Heart right ventricle (tissue), 16 donors: ENCODE measurements around the gene TRPM3. TPM values are rescaled to one million over a fixed set of nuclear protein-coding genes. Genes with fewer than 3 reads are reported as not detected.

Source experiments
- ATAC-seq, 8 donors: fragments of 200-7000 bp; cut with Tn5 transposase; one replicate each; pipeline ENCODE4 v1.9.1; 2020; ENCODE audit warnings: mild to moderate bottlenecking in 8 of 8, moderate library complexity in 8 of 8, moderate number of reproducible peaks in 1 of 8
- DNase-seq, 2 donors: peaks; one replicate each; pipeline ENCODE4 v3.0.0-alpha.2; 2020
- H3K27ac ChIP-seq, 10 donors: fragments of 200-600 bp; sonication (generic) in 2 of 10; one replicate each; pipeline versions ENCODE4 v1.5.0 to v1.8.0; 2020 to 2022; ENCODE audit warnings: mild to moderate bottlenecking in 3 of 10
- H3K27me3 ChIP-seq, 7 donors: fragments of 200-600 bp; one replicate each; pipeline ENCODE4 v1.8.0; 2021 to 2022; ENCODE audit warnings: mild to moderate bottlenecking in 2 of 7
- H3K36me3 ChIP-seq, 9 donors: fragments of 200-600 bp; sonication (generic) in 1 of 9; one replicate each; pipeline versions ENCODE4 v1.5.0 to v1.8.0; 2020 to 2022; ENCODE audit warnings: mild to moderate bottlenecking in 2 of 9
- H3K4me1 ChIP-seq, 9 donors: fragments of 200-600 bp; sonication (generic) in 1 of 9; one replicate each; pipeline versions ENCODE4 v1.5.0 to v1.8.0; 2020 to 2022; ENCODE audit warnings: mild to moderate bottlenecking in 4 of 9
- H3K4me3 ChIP-seq, 10 donors: fragments of 200-600 bp; sonication (generic) in 2 of 10; one replicate each; pipeline versions ENCODE4 v1.5.0 to v1.8.0; 2020 to 2022; ENCODE audit warnings: mild to moderate bottlenecking in 7 of 10, moderate library complexity in 2 of 10
- H3K9me3 ChIP-seq, 11 donors: fragments of 200-600 bp in 10 of 11; sonication (generic) in 2 of 11; one replicate each; pipeline versions ENCODE4 v1.5.0 to v1.8.0; 2013 to 2022; ENCODE audit warnings: mild to moderate bottlenecking in 2 of 11, control low read depth in 1 of 11, moderate library complexity in 1 of 11
- WGBS, 2 donors: extraction: QIAGEN DNeasy Blood & Tissue Kit; methylation state at CpG; one replicate each; pipeline ENCODE4 v1.1.7; 2013; ENCODE audit warnings: inconsistent platforms in 1 of 2; 5-methylcytosine and 5-hydroxymethylcytosine counted together
- intact Hi-C, 10 donors: fragments of 100-400 bp; cut with DNase I; formaldehyde crosslinking; loops; one replicate each; pipeline versions ENCODE4 v1.11.1 to v1.14.2; 2022
- polyA plus RNA-seq, 2 donors: library from polyadenylated mRNA; stranded (reverse); fragments of 200-250 nt; gene quantifications; one replicate each; pipeline ENCODE4 v1.2.3, GENCODE V29; 2013
- total RNA-seq, 10 donors: library from RNA; stranded (reverse); fragmentation: NEBNext Ultra II Directional in 3 of 10; extraction: Animal tissue kit (Norgen Biotek cat#: 25700) in 3 of 10; gene quantifications; one replicate each; pipeline versions ENCODE4 v1.2.1 to v1.2.4, GENCODE V29; 2021 to 2023
- TF ChIP-seq, protein P1 (sequence below), 9 donors: fragments of 200-600 bp; sonication (generic) in 2 of 9; IDR thresholded peaks; one replicate each; pipeline versions ENCODE4 v1.5.0 to v1.8.0; 2021 to 2022; ENCODE audit warnings: antibody characterized with exemption in 9 of 9, mild to moderate bottlenecking in 5 of 9, moderate library complexity in 1 of 9
- donor health status: Arrhythmogenic right ventricular cardiomyopathy.
- donor health status: ischemic (EF 13 %, LVEDD 7.1; RV severe dilation, severe dysfunction).
- donor health status: healthy with polysubstance abuse.
- donor health status: DM: no; HTN: yes; CAD: no.
- donor health status: DM: no; HTN: no; CAD: no.
- donor health status: ischemic (EF 25% LVEDD 6.9; RV normal size, moderate dysfunction).
- donor health status: ischemic (EF 25% LVEDD 5.7; RV mildly dilated, moderate dysfunction).
- donor health status: healthy.
- donor health status: DM: yes; HTN: yes; CAD: no.
- donor health status: Ischemic cardiomyopathy.
- donor health status: ischemic (EF 35%, LVEDD 5.7; RV mildly dilated, moderate dysfunction).
- donor health status: nonischemic (EF 11% LVEDD 7.7; RV severe dilation, severe dysfunction).
- donor health status: DM: yes; HTN: yes; CAD: no.
- donor health status: PGD.
- donor health status: ischemic (EF 29% LVEDD 5.4; RV normal size, mild dysfunction).
- donor health status: nonischemic (EF 23%, LVEDD 6.1; RV moderate dilation, normal function).

Gene TRPM3
- total and polyA plus RNA-seq, 12 donors: 0.05 to 1.3 (median 0.16) TPM; not detected in 1

DNA sequence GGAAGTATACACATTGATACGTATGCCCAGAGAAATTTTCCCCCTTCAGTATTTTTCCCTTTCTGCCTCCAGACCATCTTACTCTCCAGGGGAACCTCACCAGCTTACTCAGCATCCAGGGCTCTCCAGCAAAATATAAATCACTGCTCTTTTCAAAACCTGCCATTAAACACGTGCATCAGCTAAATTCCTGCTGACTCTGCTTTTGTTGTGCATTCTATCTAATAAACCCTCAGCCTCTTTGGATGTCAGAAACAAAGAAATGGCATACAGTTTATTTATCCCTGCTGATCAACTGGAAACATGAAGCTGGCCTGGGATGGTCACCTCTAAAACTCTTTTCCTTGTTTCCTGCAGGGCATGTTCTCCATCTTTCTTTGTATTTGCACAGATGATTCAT lies 126.8 kb downstream of the TRPM3 start:
- Histone ChIP-seq H3K4me1 (no peaks in the 10 kb centered on the region), H3K4me3 (no peak overlapping the region), H3K9me3 (no peaks in the 10 kb centered on the region), H3K36me3 (no peaks in the 10 kb centered on the region), H3K27me3 (no peaks in the 10 kb centered on the region), H3K27ac (no peak overlapping the region)
- TF ChIP-seq, protein P1, sequence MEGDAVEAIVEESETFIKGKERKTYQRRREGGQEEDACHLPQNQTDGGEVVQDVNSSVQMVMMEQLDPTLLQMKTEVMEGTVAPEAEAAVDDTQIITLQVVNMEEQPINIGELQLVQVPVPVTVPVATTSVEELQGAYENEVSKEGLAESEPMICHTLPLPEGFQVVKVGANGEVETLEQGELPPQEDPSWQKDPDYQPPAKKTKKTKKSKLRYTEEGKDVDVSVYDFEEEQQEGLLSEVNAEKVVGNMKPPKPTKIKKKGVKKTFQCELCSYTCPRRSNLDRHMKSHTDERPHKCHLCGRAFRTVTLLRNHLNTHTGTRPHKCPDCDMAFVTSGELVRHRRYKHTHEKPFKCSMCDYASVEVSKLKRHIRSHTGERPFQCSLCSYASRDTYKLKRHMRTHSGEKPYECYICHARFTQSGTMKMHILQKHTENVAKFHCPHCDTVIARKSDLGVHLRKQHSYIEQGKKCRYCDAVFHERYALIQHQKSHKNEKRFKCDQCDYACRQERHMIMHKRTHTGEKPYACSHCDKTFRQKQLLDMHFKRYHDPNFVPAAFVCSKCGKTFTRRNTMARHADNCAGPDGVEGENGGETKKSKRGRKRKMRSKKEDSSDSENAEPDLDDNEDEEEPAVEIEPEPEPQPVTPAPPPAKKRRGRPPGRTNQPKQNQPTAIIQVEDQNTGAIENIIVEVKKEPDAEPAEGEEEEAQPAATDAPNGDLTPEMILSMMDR (IDR thresholded peaks at IDR 0.05): no peak
- intact Hi-C loops: loop anchor here in 1 of 10 donors (10.0 kb wide), 1 partner anchor 350 kb away; no protein-coding TSS in a partner anchor
- no peak for DNase-seq
- ATAC-seq: no peak
- 59 to 71% methylated on average over 2 of the region's 2 CpGs for WGBS, 2 donors

GRCh38 chr9:70988551-70988950 lies 132.9 kb downstream of the TRPM3 start:
- no peak overlapping the region for H3K27ac ChIP-seq
- intact Hi-C loops: no loop called here
- 85 to 92% methylated on average over 1 of the region's 1 CpG for WGBS, 2 donors
- ATAC-seq (no peak), DNase-seq (no peak)
- TF ChIP-seq, protein P1 (IDR thresholded peaks at IDR 0.05): no peak
- no peaks in the 10 kb centered on the region for H3K4me1 ChIP-seq
- H3K27me3 ChIP-seq: no peaks in the 10 kb centered on the region
- H3K4me3 ChIP-seq: no peak overlapping the region
- no peaks in the 10 kb centered on the region for H3K36me3 ChIP-seq
- peaks cover 0 to 15% (median 4%) of the 10 kb centered on the region in 11 donors for H3K9me3 ChIP-seq

DNA sequence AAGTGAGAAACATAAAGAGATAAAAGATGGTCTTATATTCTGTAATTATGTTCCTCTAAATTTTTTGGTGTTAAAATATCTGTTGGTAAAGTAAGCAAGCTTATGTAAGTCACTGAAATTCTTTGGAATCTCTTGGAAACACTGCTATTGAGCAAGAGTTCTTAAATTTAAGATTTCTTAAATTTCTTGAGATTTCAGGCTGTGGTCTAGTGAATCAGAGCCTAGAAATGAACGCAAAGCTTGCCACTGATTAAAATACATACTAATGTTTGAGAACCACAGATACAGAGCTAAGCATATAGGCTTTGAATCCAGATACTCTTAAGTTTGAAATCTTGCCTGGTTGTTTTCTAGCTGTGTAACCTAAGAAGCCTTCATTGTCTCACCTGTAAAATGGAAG lies 133.4 kb downstream of the TRPM3 start:
- H3K4me1 ChIP-seq: no peaks in the 10 kb centered on the region
- DNase-seq (no peak), ATAC-seq (no peak)
- 67 to 95% methylated on average over 1 of the region's 1 CpG for WGBS, 2 donors
- H3K27me3 ChIP-seq: no peaks in the 10 kb centered on the region
- H3K36me3 ChIP-seq: no peaks in the 10 kb centered on the region
- no peak overlapping the region for H3K27ac ChIP-seq
- H3K9me3 ChIP-seq: peaks cover 0 to 19% (median 6%) of the 10 kb centered on the region in 11 donors
- TF ChIP-seq, protein P1 (IDR thresholded peaks at IDR 0.05): no peak
- H3K4me3 ChIP-seq: no peak overlapping the region
- intact Hi-C loops: no loop called here

- H3K4me1 ChIP-seq: no peaks in the 10 kb centered on the region
- DNase-seq (no peak), ATAC-seq (no peak)
- intact Hi-C loops: no loop called here
- H3K9me3 ChIP-seq: peaks cover 0 to 19% (median 6%) of the 10 kb centered on the region in 11 donors
- H3K27ac ChIP-seq: no peak overlapping the region
- 93 to 99% methylated on average over 2 of the region's 2 CpGs for WGBS, 2 donors
- H3K36me3 ChIP-seq: no peaks in the 10 kb centered on the region
- H3K27me3 ChIP-seq: no peaks in the 10 kb centered on the region
- no peak overlapping the region for H3K4me3 ChIP-seq
- TF ChIP-seq, protein P1 (IDR thresholded peaks at IDR 0.05): no peak
Measured at GRCh38 chr9:70986984-70987383, 134.4 kb downstream of the TRPM3 start.
